ENCODE results near the gene HERC2.

HERC2 gene

GRCh38 chr15:28107904-28108275 lies 214.1 kb downstream of the HERC2 start:
- no peak for DNase-seq

- no peak for DNase-seq
Observed at GRCh38 chr15:28107111-28107903, 214.7 kb downstream of the HERC2 start.

- DNase-seq: no peak
Observed at GRCh38 chr15:28106294-28107110, 215.5 kb downstream of the HERC2 start.

GRCh38 chr15:28105793-28106192 lies 216.2 kb downstream of the HERC2 start:
- no peak for DNase-seq

- no peak for DNase-seq
Observed at GRCh38 chr15:28105224-28105791, 216.7 kb downstream of the HERC2 start.

- no peak for DNase-seq
Observed at GRCh38 chr15:28104326-28104725, 217.7 kb downstream of the HERC2 start.

- DNase-seq: no peak
Observed at GRCh38 chr15:28103831-28104230, 218.1 kb downstream of the HERC2 start.

GRCh38 chr15:28101983-28102441 lies 220.0 kb downstream of the HERC2 start:
- DNase-seq: no peak

GRCh38 chr15:28101201-28101600 lies 220.8 kb downstream of the HERC2 start:
- no peak for DNase-seq

- no peak for DNase-seq
Observed at GRCh38 chr15:28100516-28101195, 221.3 kb downstream of the HERC2 start.

- no peak for DNase-seq
Observed at GRCh38 chr15:28099555-28100140, 222.3 kb downstream of the HERC2 start.

- no peak for DNase-seq
Observed at GRCh38 chr15:28098766-28099554, 223.0 kb downstream of the HERC2 start, which contains the start of gene OCA2. Gene OCA2, minus strand, starts transcription at chr15:28099315. Its CDS starts 17,441 bp downstream, at chr15:28081874.

- no peak for DNase-seq
Observed at GRCh38 chr15:28098360-28098765, 223.6 kb downstream of the HERC2 start.

GRCh38 chr15:28097656-28098359 lies 224.2 kb downstream of the HERC2 start:
- no peak for DNase-seq

GRCh38 chr15:28096670-28097431 lies 225.1 kb downstream of the HERC2 start:
- DNase-seq: no peak

GRCh38 chr15:28096411-28096669 lies 225.6 kb downstream of the HERC2 start:
- DNase-seq: no peak

- DNase-seq: no peak
Observed at GRCh38 chr15:28094732-28095521, 227.1 kb downstream of the HERC2 start.

GRCh38 chr15:28093752-28094535 lies 228.0 kb downstream of the HERC2 start:
- no peak for DNase-seq

- DNase-seq: no peak
Observed at GRCh38 chr15:28091313-28091712, 230.7 kb downstream of the HERC2 start.
